GM19238 (cell line): Measurements from ENCODE around the gene STRADA.
A peak's percentile ranks its signal among the peaks of the same experiment; 100 is the strongest.

Experiments used
- DNase-seq: peaks from one replicate; pipeline ENCODE4 v3.0.0; 2011; ENCODE audit warnings: low spot score; ENCODE audit not compliant: insufficient read length

The STRADA gene, protein sequence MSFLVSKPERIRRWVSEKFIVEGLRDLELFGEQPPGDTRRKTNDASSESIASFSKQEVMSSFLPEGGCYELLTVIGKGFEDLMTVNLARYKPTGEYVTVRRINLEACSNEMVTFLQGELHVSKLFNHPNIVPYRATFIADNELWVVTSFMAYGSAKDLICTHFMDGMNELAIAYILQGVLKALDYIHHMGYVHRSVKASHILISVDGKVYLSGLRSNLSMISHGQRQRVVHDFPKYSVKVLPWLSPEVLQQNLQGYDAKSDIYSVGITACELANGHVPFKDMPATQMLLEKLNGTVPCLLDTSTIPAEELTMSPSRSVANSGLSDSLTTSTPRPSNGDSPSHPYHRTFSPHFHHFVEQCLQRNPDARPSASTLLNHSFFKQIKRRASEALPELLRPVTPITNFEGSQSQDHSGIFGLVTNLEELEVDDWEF

DNA sequence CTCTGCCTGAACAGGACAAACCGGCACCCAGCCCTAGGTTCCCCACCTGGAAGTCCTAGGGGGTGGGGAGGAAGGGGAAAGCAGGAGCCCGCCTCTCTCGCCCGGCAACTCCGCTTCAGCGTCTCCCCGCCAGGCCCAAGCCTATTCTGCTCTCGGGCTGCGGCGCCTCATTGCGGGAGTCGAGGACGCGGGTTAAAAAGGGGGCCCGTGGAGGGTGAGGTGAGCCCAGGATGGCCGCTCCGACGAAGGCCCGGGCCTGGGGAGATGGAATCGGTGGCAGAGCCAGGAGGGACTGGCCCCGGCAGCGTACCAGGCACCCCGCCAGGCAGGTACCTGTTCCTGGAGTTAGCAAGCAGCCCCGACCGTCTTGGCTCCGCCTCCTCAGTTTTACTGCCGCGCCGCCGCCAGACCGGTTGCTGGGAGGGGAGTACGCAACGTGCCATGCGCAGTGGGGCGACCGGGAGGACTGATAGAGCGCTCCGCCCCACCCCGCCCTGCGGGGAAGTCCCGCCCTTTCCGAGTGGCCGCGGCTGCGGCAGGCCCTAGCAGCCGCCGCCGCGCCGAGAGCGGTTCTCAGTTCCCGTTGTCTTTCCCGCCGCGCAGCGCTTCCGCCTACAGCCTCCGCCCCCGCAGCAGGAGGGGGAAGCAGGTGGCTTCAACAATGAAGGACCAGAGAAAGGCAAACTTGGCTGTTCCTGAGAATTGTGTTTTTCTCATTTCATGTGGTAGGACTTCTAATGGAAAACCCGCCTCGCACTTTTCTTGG lies at the start of gene STRADA:
Gene STRADA, minus strand, starts transcription at position 392 of the 766 bp plus-strand sequence. CDS start 13,430 bp downstream, outside the sequence.
- DNase-seq, result peak; percentile 85

DNA sequence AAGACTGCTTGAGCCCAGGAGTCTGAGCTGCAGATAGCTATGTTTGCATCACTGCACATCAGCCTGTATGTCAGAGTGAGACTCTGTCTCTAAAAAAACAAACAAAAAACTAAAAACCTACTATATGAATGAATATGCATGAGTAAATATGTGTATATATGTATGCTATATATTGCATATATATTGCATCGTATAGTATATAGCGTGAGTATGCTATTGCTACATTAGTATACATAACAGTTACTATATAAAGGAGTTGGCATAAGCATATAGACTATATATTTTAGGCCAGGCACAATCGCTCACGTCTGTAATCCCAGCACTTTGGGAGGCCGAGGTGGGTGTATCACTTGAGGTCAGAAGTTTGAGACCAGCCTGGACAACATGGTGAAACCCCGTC lies 48.5 kb upstream of the STRADA start:
- no peak for DNase-seq

GRCh38 chr17:63786971-63787711 lies 45.5 kb upstream of the STRADA start:
- no peak for DNase-seq

DNA sequence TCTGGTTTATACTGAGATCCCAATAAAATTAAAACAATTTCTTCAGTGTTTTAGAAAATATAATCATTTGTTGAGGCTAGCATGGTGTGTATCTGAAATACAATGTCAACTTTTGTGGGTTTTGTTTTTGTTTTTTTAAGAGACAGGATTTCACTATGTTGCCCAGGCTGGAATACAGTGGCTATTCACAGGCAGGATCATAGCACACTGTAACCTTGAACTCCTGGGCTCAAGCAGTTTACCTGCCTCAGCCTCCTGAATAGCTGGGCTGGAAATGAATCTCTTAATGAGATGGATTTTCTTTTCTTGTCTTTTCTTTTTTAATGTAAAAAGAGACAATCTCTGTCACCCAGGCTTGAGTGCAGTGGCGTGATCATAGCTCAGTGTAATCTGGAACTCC lies 44.5 kb upstream of the STRADA start:
- DNase-seq, result no peak

DNA sequence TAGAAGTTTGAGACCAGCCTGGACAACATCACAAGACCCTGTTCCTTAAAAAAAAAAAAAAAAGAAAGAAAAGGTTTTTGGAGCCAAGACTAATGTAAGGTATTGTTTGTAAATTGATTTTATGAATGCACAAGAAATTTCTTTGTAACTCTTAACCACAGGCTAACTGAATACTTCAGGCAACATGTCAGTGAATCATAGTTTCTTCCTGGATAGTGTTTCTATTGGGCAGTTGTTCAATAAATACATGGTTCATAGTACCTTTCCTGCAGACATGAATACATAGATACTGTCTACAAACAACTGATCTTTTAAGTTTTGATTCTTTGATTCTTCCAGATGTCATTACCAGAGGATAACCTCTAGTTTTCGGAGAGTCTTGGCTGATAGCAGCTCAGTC lies 44.0 kb upstream of the STRADA start:
- DNase-seq, result no peak

- DNase-seq, result no peak
These were observed 41.9 kb upstream of the STRADA start for GRCh38 chr17:63783522-63783921.

- no peak for DNase-seq
These were observed 39.3 kb upstream of the STRADA start for GRCh38 chr17:63780928-63781327.

DNA sequence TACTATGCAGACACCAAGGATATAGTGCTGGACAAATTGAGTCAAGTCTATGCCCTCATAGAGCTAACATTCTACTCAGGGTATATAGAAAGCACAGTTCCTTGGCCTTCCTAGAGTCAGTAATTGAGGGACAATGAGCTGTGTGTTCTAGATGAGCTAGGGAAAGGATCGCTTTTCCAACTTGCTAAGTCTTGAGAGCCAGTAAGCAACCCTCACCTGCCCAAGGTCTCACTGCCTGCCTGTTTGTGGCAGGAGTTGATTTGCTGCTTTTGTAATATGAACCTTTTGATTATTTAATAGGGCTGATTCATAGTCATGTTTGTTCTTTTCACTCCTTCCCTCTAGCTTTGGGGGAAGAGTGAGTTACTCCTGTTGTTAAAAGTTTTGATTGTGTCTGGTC lies 38.9 kb upstream of the STRADA start:
- no peak for DNase-seq

DNA sequence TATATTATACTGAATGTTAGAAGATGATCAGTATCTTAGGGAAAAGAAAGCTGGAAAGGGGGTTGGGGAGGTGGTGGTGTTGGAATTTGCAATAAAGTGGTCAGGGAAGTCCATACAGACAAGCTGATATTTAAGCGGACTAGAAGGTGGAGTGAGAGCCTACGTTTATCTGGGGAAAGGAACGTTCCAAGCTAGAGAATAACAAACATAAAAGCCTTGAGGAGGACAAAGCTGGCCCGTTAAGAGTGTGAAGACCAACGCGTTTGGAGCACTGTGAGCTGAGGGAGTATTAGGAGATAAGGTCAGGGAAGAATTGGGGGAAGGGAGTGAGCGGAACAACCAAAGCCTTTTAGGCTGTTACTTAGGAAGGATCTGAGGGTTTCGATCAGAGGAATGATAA lies 33.8 kb upstream of the STRADA start:
- DNase-seq, result no peak

DNA sequence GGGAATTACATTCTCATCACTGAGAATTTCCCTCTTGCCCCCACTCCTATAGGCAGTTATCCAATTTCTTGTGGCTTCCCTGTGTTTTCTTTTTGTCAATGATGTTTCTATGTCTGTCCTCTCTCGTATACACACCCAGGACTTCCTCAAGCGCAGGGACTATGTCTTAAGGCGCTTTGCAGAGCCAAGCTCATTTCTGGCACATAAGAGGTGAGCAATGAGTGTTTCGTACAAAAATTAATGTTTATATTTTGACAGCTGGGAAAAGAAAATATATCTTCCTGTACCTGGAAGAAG lies 33.3 kb upstream of the STRADA start:
- no peak for DNase-seq

GRCh38 chr17:63774141-63774968 lies 32.8 kb upstream of the STRADA start, which contains the start of gene DDX42:
DDX42 (plus strand) TSS chr17:63774170; CDS start chr17:63787050, 12,880 bp downstream.
- peak; percentile 17 for DNase-seq

DNA sequence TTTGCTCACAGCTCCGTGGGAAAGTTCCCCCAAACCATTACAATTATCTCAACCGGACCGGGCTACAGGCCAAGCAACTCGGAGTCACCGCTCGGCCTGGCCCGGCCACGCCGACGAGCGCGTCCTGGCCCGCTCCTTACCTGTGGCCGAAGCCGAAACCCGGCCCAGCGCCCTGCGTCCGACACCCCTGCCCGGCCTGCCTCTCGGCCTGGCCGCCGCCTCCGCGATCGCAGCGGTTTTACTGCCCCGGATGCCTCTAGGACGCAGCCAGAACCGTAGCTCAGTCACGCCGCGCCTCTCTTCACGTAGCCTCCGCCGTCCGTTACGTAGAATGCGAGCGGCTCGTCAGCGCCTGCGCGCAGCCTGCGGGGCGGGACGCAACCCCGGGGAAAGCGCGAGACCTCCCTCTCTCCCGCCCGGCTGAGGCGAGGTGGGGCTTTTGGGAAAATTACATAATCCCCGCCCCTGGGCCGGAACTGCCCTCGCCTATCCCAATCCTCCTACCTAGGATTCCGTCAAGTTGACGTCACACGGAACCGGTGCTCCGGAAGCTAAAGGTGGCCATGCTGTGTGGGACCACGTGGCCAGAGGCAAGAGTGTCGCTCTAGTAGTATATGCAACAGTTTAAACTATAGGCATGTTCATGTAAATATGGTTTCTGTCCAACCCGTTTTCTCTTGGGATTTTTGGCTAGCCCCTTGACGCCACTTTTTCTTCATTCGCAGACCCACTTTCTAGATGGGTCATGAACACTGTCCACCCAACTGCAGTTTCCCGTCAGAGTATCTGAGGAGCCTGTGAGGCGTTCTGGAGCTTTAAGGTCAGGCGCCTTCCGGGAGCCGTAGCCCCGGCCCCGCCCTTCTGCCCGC lies 31.9 kb upstream of the STRADA start, which contains the start of gene CCDC47:
Gene CCDC47, minus strand, starts transcription at position 326 of the 869 bp plus-strand sequence. CDS start 7,422 bp downstream, outside the sequence.
- DNase-seq, result peak; percentile 89

DNA sequence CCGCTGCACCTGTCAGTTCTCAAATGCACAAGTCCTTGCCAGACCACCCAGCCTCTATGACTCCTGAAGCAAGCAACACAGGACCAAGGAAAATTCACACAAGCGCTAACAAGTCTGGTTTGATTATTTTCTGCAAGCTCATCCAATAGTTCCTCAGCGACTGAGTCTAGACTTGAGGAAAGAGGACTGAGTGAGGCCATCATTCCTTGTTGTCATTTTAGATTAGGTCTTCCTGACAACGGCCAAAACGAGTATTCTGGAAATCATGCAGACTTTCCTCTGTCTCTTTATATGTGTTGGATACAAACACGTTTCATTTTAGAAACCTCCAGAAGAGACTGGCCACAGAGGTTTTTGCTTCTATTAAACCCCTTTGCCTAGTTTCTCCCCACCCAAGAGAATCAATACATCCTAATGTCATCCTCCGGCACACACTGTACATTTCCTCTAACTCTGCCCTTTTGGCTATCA lies 31.2 kb upstream of the STRADA start:
- DNase-seq, result no peak

GRCh38 chr17:63768433-63768832 lies 26.8 kb upstream of the STRADA start:
- DNase-seq, result no peak

DNA sequence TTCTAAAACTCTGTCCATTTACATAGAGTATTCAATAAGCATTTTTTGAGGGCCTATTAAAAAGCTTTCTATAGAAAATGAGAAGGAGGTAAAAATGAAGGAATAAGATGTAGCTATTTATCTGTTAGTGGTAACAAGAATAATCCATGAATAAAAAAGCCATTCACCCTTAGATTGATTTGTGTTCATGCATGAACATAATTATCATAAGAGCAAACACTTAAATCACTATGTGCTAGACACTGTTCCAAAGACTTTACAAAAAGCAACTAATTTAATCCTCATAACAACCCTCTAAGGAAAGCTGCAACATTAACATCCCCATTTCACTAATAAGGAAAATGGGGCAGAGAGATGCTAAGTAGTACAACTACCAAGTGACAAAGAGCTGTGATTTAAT lies 25.2 kb upstream of the STRADA start:
- no peak for DNase-seq

DNA sequence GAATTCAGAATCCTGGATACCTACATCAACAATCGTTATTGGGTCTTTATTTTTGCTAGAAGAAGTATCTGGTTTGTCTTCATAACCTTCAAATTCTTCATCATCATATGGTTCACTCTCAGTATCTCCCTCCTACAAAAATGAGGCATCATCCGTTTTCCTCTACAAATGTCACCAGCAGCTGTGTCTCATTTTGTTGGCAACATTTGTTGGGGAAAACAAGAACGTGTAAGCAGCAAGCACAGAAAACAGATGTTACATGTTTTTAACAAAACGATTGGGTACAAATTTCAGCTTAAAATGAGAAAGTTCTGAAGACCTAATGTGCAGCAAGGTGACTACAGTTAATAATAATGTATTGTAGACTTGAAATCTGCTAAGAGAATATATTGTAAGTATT lies 23.1 kb upstream of the STRADA start:
- DNase-seq, result no peak

- DNase-seq, result no peak
These were observed 20.8 kb upstream of the STRADA start for GRCh38 chr17:63762161-63763078.

DNA sequence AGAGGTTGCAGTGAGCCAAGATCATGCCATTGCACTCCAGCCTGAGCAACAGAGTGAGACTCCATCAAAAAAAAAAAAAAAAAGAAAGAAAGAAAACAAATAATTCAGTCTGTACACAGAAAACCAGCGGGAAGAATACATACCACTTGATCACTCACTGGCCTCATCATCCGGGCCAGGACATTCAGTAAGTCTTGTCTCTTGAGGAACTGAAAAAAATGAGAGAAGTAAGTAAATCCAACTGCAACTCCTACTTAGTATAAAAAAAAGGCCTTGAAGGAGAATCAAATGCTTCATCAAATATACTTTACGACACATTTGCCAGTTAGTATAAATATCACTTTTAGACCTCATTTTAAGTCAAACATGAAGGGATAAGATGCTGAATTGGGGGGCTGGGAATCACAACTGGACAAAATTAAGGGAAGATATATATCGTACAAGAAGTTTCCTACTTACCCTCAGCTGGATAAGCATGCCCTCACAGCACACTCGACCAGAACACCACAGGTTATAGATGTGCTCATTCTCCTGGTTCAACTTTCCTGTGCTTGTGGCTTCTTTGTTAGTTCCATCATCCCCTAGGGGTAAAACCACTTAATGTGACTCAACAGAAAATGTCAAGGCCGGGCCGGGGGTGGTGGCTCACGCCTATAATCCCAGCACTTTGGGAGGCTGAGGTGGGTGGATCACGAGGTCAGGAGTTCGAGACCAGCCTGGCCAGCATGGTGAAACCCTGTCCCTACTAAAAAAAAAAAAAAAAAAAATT lies 19.4 kb upstream of the STRADA start:
- DNase-seq, result no peak
